CD8-positive, alpha-beta memory T cell (primary cell): Measurements from ENCODE around the gene C10orf53. TPM values are rescaled to one million over a fixed set of nuclear protein-coding genes. Genes with fewer than 3 reads are reported as not detected.

Source experiments
- CTCF ChIA-PET: fragments of 350-600 bp; sonication (Branson Sonifier 250); formaldehyde crosslinking; loops from one replicate; lab custom pipeline; 2021; ENCODE audit warnings: antibody characterized with exemption; lab: Charles Lee
- POLR2A ChIA-PET: fragments of 350-600 bp; sonication (Branson Sonifier 250); formaldehyde crosslinking; loops from one replicate; lab custom pipeline; 2021; ENCODE audit warnings: antibody characterized with exemption; lab: Charles Lee
- DNase-seq, 5 donors: peaks; one replicate each; pipeline versions ENCODE4 v3.0.0 to v3.0.0-alpha.2; 2020 to 2022; ENCODE audit warnings: mixed read lengths in 1 of 5
- H3K27ac ChIP-seq: one replicate; pipeline ENCODE4 v1.7.0; 2013; ENCODE audit warnings: low read depth, mild to moderate bottlenecking, low read length, moderate library complexity
- H3K27me3 ChIP-seq: 2 replicates; pipeline ENCODE4 v1.7.0; 2013; ENCODE audit warnings: low read length, mild to moderate bottlenecking; ENCODE audit not compliant: insufficient read depth, poor library complexity, severe bottlenecking
- H3K36me3 ChIP-seq: 2 replicates; pipeline ENCODE4 v1.7.0; 2013; ENCODE audit warnings: mild to moderate bottlenecking, low read length, moderate library complexity; ENCODE audit not compliant: insufficient read depth
- H3K4me1 ChIP-seq: 2 replicates; pipeline ENCODE4 v1.7.0; 2013; ENCODE audit warnings: mild to moderate bottlenecking, low read length, moderate library complexity; ENCODE audit not compliant: insufficient read depth
- H3K4me3 ChIP-seq: 2 replicates; pipeline ENCODE4 v1.7.0; 2013; ENCODE audit warnings: mild to moderate bottlenecking, low read length
- H3K9me3 ChIP-seq: 2 replicates; pipeline ENCODE4 v1.7.0; 2013; ENCODE audit warnings: mild to moderate bottlenecking, low read length
- H3K27ac Mint-ChIP-seq, 8 donors: one replicate each; pipeline ENCODE4 v1.8.0; 2020 to 2021; ENCODE audit warnings: mixed read lengths in 8 of 8, mild to moderate bottlenecking in 6 of 8, inconsistent platforms in 3 of 8, moderate library complexity in 3 of 8
- H3K27me3 Mint-ChIP-seq, 2 donors: one replicate each; pipeline ENCODE4 v1.8.0; 2020 to 2021; ENCODE audit warnings: mixed read lengths in 2 of 2, mild to moderate bottlenecking in 1 of 2, moderate library complexity in 1 of 2
- H3K36me3 Mint-ChIP-seq, 3 donors: one replicate each; pipeline ENCODE4 v1.8.0; 2020 to 2021; ENCODE audit warnings: mixed read lengths in 3 of 3, inconsistent platforms in 1 of 3, mild to moderate bottlenecking in 1 of 3
- H3K4me1 Mint-ChIP-seq, 3 donors: one replicate each; pipeline ENCODE4 v1.8.0; 2020 to 2021; ENCODE audit warnings: mixed read lengths in 3 of 3, inconsistent platforms in 1 of 3, mild to moderate bottlenecking in 1 of 3
- H3K4me3 Mint-ChIP-seq, 7 donors: one replicate each; pipeline ENCODE4 v1.8.0; 2020 to 2021; ENCODE audit warnings: mixed read lengths in 7 of 7, mild to moderate bottlenecking in 6 of 7, moderate library complexity in 4 of 7, inconsistent platforms in 2 of 7
- H3K9me3 Mint-ChIP-seq, 5 donors: one replicate each; pipeline ENCODE4 v1.8.0; 2020 to 2022; ENCODE audit warnings: mixed read lengths in 5 of 5, mild to moderate bottlenecking in 3 of 5, moderate library complexity in 2 of 5, inconsistent platforms in 1 of 5
- polyA plus RNA-seq: library from polyadenylated mRNA; unstranded; fragments of 300-500 nt; fragmentation: Illumina TruSeq; gene quantifications from one replicate; pipeline ENCODE4 v1.2.3, GENCODE V29; 2021
- total RNA-seq, 2 experiments: library from RNA; stranded (reverse); gene quantifications; one replicate each; pipeline ENCODE4 v1.2.3, GENCODE V29; 2021

Gene C10orf53
- total RNA-seq (not detected), polyA plus RNA-seq (not detected)

GRCh38 chr10:49679480-49679893 lies at the start of gene C10orf53:
TSS of gene C10orf53 (plus strand) at chr10:49679651. CDS start at chr10:49679698, 47 bp downstream.
- no peaks in the 10 kb centered on the region for H3K36me3 Mint-ChIP-seq
- H3K4me3 Mint-ChIP-seq: no peak within 1 kb of the TSS

GRCh38 chr10:49631975-49632374 lies 47.5 kb upstream of the C10orf53 start:
- Mint-ChIP-seq H3K4me1 (no peaks in the 10 kb centered on the region), H3K9me3 (no peaks in the 10 kb centered on the region), H3K27me3 (no peaks in the 10 kb centered on the region), H3K36me3 (no peaks in the 10 kb centered on the region), H3K4me3 (no peak overlapping the region), H3K27ac (no peak overlapping the region)
- CTCF ChIA-PET: no interaction called here
- Histone ChIP-seq H3K9me3 (no peaks in the 10 kb centered on the region), H3K27ac (no peak overlapping the region), H3K4me1 (no peaks in the 10 kb centered on the region), H3K27me3 (no peaks in the 10 kb centered on the region), H3K36me3 (no peaks in the 10 kb centered on the region), H3K4me3 (no peak overlapping the region)
- POLR2A ChIA-PET: no interaction called here
- DNase-seq: no peak

More at GRCh38 chr10:49679480-49679893, at the start of gene C10orf53:
- no peaks in the 10 kb centered on the region for H3K27me3 ChIP-seq
- ChIA-PET POLR2A (no interaction called here), CTCF (no interaction called here)
- DNase-seq: no peak
- H3K4me1 ChIP-seq: no peaks in the 10 kb centered on the region
- H3K4me1 Mint-ChIP-seq: peaks cover 0 to 3% (median 0%) of the 10 kb centered on the region in 3 donors
- no peaks in the 10 kb centered on the region for H3K36me3 ChIP-seq
- H3K9me3 ChIP-seq: peaks cover 5% of the 10 kb centered on the region
- no peak within 1 kb of the TSS for H3K27ac ChIP-seq
- no peak within 1 kb of the TSS for H3K4me3 ChIP-seq
- peaks cover 4 to 34% of the 10 kb centered on the region in 2 donors for H3K27me3 Mint-ChIP-seq
- peaks cover 9 to 23% (median 14%) of the 10 kb centered on the region in 5 donors for H3K9me3 Mint-ChIP-seq
- H3K27ac Mint-ChIP-seq: no peak within 1 kb of the TSS

GRCh38 chr10:49632406-49633317 lies 46.8 kb upstream of the C10orf53 start:
- Histone ChIP-seq H3K36me3 (no peaks in the 10 kb centered on the region), H3K4me3 (no peak overlapping the region), H3K4me1 (no peaks in the 10 kb centered on the region), H3K9me3 (no peaks in the 10 kb centered on the region), H3K27ac (no peak overlapping the region), H3K27me3 (no peaks in the 10 kb centered on the region)
- Mint-ChIP-seq H3K27ac (no peak overlapping the region), H3K9me3 (no peaks in the 10 kb centered on the region), H3K27me3 (no peaks in the 10 kb centered on the region), H3K4me1 (no peaks in the 10 kb centered on the region), H3K4me3 (no peak overlapping the region), H3K36me3 (no peaks in the 10 kb centered on the region)
- no peak for DNase-seq
- ChIA-PET POLR2A (no interaction called here), CTCF (no interaction called here)

- no peaks in the 10 kb centered on the region for H3K27me3 Mint-ChIP-seq
- CTCF ChIA-PET: no interaction called here
Measured at GRCh38 chr10:49633327-49634068, 46.0 kb upstream of the C10orf53 start.

GRCh38 chr10:49634069-49634660 lies 45.3 kb upstream of the C10orf53 start:
- Mint-ChIP-seq H3K36me3 (no peaks in the 10 kb centered on the region), H3K9me3 (no peaks in the 10 kb centered on the region), H3K27ac (no peak overlapping the region), H3K4me1 (no peaks in the 10 kb centered on the region), H3K4me3 (no peak overlapping the region), H3K27me3 (no peaks in the 10 kb centered on the region)
- Histone ChIP-seq H3K4me1 (no peaks in the 10 kb centered on the region), H3K9me3 (no peaks in the 10 kb centered on the region), H3K4me3 (no peak overlapping the region), H3K36me3 (no peaks in the 10 kb centered on the region), H3K27me3 (no peaks in the 10 kb centered on the region), H3K27ac (no peak overlapping the region)
- ChIA-PET CTCF (no interaction called here), POLR2A (no interaction called here)
- DNase-seq: no peak

More at GRCh38 chr10:49633327-49634068, 46.0 kb upstream of the C10orf53 start:
- H3K27ac ChIP-seq: no peak overlapping the region
- Mint-ChIP-seq H3K27ac (no peak overlapping the region), H3K4me1 (no peaks in the 10 kb centered on the region), H3K9me3 (no peaks in the 10 kb centered on the region), H3K36me3 (no peaks in the 10 kb centered on the region), H3K4me3 (no peak overlapping the region)
- no peaks in the 10 kb centered on the region for H3K36me3 ChIP-seq
- no peak overlapping the region for H3K4me3 ChIP-seq
- H3K4me1 ChIP-seq: no peaks in the 10 kb centered on the region
- POLR2A ChIA-PET: no interaction called here
- DNase-seq: no peak
- H3K27me3 ChIP-seq: no peaks in the 10 kb centered on the region
- H3K9me3 ChIP-seq: no peaks in the 10 kb centered on the region

- Mint-ChIP-seq H3K4me1 (no peaks in the 10 kb centered on the region), H3K36me3 (no peaks in the 10 kb centered on the region), H3K4me3 (no peak overlapping the region), H3K27me3 (peaks cover 21 to 42% of the 10 kb centered on the region in 2 donors), H3K27ac (no peak overlapping the region), H3K9me3 (no peaks in the 10 kb centered on the region)
- Histone ChIP-seq H3K9me3 (no peaks in the 10 kb centered on the region), H3K4me1 (no peaks in the 10 kb centered on the region), H3K36me3 (no peaks in the 10 kb centered on the region), H3K4me3 (no peak overlapping the region), H3K27ac (no peak overlapping the region), H3K27me3 (no peaks in the 10 kb centered on the region)
- no peak for DNase-seq
- ChIA-PET POLR2A (no interaction called here), CTCF (no interaction called here)
Measured at GRCh38 chr10:49642311-49642710, 37.1 kb upstream of the C10orf53 start.

- Histone ChIP-seq H3K4me3 (no peak overlapping the region), H3K36me3 (no peaks in the 10 kb centered on the region), H3K4me1 (no peaks in the 10 kb centered on the region), H3K27me3 (no peaks in the 10 kb centered on the region), H3K9me3 (no peaks in the 10 kb centered on the region), H3K27ac (no peak overlapping the region)
- peaks cover 21 to 46% of the 10 kb centered on the region in 2 donors for H3K27me3 Mint-ChIP-seq
- no peak overlapping the region for H3K4me3 Mint-ChIP-seq
- H3K9me3 Mint-ChIP-seq: no peaks in the 10 kb centered on the region
- POLR2A ChIA-PET: no interaction called here
- peaks cover 0 to 2% (median 2%) of the 10 kb centered on the region in 3 donors for H3K4me1 Mint-ChIP-seq
- CTCF ChIA-PET: no interaction called here
- no peak overlapping the region for H3K27ac Mint-ChIP-seq
- DNase-seq: no peak
- no peaks in the 10 kb centered on the region for H3K36me3 Mint-ChIP-seq
Measured at GRCh38 chr10:49643241-49644034, 36.0 kb upstream of the C10orf53 start.
